CD4-positive, alpha-beta T cell treated with Interleukin-6 at 100 ng/mL for 8 hours (primary cell): ENCODE results near the gene ETV3L.

ENCODE experiments used
- DNase-seq: peaks from one replicate; pipeline ENCODE4 v3.0.0-alpha.2; 2020; ENCODE audit warnings: mixed read lengths, low spot score

Gene ETV3L

DNA sequence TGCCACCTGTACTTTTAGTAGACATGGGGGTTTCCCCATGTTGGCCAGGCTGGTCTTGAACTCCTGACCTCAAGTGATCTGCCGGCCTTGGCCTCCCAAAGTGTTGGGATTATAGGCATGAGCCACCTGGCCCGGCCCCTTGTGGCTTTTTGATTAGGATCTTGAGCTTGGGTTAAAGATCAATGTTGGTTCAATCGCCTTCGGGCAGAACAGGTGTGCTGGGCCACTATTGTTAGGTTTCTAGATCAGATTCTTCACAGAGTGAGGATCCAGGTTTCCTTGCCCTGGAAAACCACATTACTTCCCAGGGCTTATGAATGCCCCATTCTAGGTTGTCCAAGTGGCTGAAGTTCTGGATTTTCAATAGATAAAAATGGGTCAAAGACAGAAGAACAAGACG, 32.5 kb upstream of the ETV3L start:
- DNase-seq, result no peak

DNA sequence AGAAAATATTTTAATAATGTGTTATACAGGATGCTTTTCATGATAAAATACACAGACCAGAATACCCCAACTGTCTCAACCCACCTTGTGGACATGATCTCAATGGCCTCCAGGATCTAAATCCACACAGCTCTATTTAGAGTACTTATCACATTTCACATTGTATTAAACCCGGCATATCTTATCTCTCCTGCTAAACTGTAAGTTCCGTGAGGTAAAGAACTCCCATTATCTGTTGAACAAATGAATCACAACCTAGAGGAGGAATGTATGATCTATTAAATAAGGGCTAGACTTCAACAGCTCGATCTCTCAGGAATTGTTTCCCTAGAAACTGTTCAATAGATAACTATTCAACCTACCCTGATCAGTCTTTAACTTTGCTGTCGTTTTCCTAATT, 31.7 kb upstream of the ETV3L start:
- no peak for DNase-seq

DNA sequence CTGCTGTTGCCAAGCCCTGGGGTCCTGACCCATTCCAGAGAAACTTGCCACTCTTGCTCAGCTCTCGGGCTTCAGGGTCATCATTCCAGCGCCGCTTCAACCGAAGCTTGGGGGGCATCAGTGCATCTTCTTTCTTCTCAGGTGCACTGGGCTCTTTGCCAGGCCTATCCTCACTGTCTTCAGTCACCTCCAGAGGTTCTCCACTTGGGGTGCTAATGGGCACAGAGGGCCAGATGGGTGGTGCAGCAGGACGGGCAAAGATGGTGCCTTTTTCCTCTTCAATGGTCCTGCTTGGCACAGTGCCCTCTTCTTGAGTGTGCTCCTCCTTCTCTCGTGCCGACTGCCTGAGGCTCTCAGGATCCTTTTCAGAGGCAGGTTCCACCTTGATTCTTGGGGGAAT, 25.2 kb upstream of the ETV3L start:
- no peak for DNase-seq

DNA sequence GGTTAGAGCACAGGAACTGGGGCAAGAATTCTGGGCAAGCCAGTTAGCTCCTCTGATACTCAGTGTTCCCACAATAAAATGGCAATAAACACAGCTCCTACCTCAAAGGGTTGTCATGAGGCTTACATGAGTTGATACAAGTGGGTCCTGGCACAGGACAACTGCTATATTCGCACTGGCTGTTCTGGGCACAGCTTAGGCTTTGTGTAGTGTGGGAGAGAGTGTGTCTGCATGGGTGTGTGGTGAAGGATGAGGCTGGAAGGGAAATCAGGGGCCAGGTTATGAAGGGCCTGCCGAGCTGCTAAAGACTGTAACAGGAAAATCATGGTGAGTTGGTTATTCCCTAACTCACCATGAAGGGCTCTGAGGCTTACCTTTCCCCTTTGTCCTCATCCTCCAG, 19.8 kb upstream of the ETV3L start:
- no peak for DNase-seq

DNA sequence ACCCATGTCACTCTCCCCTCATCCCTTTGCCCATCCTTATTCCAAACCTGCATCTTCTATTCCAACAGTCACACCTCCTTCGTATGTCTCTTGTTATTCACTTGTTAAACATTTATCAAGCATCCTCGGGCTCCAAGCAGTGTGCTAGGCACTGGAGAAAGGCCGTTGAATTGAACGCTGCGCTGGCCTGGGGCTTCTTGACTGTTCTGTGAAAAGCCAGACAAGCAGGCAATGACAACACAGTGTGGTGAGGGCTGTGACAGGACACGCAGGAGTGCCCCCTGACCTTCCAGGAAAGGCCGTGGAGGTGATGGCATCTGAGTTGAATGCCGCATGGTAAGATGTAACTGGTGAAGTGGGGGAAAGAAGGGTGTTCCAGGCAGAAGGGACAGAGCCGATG, 19.4 kb upstream of the ETV3L start:
- DNase-seq, result no peak

DNA sequence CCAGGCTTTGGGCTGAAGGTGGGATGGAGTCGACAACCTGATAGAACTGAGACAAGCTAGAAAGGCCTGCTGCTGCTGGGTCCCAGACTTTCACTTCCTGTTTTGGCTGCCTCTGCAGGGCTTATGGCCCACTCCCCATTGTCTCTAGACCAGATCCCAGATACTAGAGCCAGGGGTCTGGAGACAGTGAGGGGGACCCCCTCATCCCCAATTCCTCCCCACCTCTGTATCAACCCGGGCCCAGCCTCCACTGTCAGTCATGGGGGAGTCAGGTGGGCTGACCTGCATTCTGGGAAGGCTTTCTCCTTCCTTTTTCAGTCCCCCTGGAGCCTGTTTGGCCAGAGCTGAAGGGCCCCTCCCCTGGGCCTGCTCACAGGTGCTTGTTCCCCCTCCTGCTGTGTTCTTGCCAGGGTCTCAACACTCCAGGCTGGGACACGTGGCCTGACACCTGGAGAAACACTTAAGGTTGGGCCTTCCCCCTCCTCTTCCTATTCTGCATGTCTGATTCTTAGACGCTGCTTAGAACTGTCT, 18.0 kb upstream of the ETV3L start:
- no peak for DNase-seq

DNA sequence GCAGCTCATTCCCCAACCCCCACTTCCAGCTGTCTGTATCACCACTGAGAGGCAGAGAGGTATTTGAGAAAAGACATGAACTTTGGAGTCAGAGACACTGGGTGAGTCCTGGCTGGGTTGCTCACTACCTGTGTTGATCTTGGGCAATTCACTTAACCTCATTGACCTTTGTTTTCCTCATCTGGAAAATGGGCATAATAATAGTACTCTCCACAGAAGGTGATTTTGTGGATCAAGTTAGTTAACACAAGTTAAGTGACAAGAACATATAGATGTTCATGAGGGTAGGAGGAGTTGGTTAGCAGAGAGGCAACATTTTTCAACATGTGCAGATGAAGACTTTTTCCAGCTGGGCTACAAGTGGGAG, 17.1 kb upstream of the ETV3L start:
- DNase-seq, result no peak

DNA sequence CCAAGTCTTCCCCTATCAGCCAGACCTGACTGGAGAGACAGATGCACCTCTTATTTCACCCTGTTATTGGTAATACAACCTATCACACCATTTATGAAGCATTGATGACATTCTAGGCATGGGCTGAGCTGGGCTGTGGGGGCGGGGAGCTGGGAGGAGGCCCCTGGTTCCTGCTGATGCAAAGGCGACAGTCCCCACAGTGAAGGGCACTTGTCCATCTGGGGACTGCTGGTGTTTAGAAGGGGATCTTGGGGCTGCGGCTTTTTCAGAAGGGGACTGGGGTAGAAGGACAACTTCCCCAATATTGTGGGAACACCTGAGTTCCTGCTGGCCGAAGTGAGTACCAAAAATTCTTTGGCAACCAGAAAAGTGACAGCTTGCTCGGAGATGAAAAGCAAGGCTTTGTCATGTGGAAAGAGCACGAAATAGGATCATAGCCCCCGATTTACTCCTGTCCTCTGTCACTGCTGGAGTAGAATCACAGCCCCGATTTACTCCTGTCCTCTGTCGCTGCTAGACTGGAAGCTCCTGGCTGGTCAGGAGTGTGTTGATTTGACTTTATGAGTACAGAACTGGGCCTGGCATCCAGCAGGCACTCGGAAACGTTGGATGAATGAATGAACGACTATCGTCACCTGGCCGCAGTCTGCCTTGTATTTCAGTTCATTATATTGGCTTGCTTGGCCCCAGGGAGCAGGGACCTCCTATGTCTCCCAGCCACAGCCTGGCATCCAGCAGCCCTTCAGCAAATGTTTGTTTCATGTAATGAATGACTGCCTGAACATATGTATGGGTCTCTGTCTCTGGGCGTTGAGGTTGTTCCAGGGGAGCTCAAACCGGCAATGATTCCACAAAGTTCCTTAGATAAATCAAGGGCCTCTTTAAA, 16.5 kb upstream of the ETV3L start:
- DNase-seq, result no peak

DNA sequence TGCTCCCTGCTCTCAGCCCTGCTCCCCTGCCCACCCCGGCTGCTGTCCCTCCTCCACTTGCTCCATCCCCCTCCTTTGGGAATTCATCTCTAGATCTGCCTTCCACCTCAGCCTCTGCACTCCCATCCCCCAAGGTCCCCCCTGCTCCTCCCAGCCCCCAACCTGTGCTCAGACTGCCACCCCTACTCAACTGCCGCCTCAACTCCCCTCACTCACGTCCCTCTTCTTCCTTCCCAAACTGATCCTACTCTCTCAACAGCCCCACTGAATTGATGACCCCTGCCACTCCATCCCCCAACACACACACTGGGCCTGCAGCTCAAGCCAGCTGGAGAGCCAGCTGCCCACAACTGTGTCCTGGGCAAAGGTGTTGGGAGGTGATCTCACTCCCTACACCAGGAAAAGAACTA, 15.8 kb upstream of the ETV3L start:
- no peak for DNase-seq

DNA sequence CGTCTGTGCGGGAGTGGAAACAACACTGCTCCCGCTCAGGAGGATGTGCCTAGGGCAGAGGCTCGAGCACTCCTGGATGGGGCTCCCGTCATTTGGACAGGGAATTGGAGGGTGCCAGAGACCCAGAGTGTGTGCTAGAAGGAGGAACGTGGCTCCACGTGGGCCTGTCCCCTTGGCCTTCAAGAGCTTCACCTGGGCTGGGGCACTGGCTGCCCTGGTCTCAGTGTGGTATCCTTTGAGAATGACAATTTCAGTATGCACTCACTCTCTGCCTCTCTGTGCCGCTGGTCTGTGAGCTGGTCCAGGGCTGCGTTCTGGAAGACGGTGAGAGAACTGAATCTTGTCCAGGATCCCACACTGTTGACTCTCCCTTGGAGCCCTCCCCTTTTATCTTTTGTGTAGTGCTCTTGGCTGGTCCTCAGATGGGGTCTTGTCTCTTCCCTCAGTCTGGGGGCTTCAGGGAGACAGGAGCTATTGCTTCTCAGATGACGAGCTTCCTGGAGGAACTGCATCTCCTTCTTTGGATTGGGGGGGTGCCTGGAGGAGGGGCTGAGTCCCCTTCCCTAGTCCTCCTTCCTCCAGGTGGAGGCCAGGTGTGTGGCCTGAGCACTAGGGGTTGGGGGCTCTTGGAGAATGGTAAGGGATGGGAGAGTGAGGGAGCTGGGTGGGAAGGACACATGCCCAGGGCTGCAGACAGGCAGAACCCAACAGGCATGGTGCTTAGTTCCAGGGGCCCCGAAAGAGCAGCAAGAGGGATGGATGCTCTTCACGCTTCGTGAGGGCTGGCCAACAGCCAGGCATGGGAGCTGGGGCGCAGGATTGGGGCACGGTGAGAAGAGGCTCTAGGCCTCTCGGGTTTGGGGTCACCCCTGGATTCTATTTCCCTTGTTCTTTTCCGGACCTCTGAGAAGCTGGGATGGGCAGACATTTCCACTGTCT, 14.8 kb upstream of the ETV3L start:
- DNase-seq, result no peak

DNA sequence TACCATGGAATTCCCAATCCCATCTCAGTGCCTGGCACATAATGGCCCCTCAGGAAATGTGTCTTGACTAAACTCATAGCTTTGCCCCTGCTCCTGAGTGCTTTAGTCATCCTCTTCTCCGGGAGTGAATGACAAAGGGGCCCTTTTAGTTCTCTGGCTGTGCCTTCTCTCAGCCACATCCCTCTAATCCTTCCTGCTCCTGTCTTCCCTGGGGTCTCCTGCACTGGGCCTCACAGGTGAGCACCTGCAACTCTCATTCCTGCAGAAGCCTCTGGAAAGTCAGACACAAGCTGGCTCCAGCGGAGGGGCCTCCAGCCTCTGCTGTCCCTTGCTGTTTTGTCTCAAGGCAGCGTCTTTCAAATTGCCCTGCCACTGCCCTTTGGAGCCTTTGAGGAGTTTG, 14.0 kb upstream of the ETV3L start:
- DNase-seq, result no peak

DNA sequence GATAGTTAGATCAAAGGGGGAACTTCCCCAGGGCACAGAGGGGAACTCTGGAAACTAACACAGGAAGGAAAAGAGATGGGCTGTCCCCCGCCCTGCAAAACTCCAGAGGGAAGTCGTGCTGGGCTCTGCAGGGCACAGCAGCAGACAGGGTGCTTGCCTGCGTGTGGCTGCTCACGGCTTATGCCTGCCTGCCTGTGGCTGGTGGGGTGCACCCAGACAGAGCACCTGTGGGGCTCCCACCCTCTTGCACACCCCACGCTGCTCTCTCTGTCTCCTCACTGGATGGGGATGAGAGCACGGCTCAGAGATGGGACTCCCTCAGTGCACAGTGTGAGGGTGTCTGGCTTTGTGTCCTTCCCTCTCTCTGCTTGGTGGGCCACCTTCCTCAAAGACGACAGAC, 13.5 kb upstream of the ETV3L start:
- no peak for DNase-seq

DNA sequence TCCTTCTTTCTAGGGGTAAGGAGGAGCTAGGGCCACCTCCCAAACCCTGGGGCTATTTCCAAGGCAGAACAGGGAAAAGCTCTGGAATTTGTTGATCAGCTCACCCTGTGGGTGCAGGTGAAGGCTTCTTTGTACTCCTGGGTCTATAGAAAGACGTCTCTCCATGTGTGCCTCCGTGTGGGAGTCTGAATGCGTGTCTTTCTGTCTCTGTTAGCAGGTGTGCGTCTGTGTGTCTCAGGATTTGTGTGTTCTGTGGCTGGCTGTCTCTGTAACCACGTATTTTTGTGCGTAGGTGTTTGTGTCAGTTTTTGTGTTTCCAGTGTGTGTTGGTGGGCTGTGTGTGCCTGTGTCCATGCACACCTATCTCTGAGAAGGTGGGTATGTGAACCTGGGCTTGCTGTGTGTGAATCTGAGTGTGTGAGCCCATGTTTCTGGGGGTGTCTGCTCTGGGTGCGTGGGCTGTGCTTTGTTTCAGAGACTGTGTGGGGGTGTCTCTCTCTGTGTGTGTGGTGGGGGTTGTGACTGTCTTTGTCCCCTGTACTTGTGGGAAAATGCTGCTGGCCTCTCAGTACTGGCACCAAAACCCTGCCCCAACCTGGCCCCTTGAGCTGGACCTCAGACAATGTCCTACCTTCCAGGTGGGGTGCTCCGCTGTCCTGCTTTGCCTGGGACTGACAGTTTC, 12.7 kb upstream of the ETV3L start:
- DNase-seq, result no peak

DNA sequence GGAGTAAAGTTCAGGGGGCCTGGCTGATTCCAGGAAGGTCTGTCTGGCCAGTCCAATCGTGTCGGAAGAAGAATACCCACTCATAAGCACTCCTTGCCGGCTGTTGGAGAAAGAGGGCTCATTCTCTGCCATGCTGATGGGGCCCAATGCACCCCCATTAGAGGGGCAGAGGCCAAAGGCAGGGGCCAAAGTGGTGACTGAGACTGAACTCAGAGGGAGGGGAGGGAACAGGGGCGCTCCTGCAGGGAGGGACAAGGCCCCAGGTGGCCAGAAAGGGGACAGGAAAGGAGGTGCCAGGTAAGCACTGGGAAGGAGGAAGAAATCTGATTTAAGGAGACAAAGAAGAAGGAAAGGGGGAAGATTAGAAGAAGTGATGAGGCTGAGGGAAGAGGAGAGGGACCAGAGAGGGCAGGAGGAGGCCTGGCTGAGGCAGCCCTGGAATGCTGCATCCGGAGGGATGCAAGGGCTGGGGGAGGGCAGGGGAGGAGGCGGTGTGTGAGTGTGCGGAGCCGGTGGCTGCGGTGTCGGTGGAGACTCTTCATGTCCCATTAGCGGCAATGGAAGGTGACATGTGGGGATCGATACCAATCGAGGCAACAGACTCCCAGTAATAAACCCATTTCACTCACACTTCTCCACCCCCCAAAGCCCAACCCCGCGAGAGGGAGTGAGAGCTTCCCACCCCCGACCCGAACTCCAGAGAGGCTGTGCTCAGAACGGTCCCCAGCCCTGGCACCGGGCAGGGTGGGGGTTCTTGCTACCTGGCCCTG, 12.0 kb upstream of the ETV3L start:
- no peak for DNase-seq

DNA sequence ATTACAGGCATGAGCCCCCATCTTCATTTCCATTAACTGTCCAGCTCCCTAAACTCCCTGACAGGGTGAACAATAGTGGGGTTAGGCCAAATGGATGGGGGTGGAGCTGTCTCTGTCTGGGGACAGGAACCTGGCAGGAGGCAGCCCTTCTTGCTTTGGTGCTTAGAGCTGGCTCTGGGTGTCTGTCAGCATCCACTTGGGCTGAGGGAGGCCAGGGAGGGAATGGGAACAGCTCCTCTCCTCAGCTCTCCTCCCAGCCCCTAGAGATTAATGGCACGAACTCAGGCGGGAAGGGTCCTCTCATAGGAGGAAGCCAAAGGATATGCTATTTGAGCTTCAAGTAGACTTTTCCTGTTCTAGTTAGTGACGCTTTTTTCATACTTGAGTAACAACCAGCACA, 11.1 kb upstream of the ETV3L start:
- DNase-seq, result no peak

DNA sequence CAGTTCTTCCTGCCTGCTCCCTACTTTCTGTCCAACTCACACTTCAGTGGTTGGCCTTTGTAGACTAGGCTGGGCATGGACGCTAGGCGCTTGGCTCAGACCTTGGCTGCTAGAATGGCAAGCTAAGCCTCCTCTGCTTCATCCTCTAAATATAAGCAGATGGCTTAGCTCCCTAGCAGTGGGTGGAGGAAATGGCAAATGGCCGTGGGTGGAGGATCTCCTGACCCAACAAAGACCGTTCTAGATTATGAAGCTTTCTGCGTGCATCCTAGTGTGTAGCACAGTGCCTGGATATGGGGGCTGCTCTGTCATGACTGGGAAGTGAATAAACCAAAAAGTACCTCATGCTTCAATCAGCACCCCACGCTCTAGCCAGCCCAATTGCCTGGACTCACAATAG, 10.4 kb upstream of the ETV3L start:
- no peak for DNase-seq

DNA sequence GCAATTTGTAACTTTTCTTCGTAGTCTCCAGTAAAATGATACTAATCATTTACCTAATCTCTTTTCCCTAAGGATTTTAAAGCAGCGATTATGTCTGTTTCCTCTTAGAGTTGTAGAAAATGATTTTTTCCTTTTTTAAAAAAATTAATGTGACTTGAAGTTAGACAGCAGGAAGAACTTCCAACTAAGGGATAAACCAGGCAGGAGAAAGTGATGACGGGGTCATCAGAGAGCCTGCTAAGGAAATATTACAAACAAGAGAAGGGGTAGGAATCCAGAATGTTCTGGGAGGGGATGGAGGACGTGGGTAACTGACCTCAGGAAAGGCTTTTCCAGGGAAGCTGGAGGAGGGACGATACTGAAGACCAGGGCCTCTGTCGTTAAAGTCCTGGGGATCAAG, 8.8 kb upstream of the ETV3L start:
- no peak for DNase-seq

DNA sequence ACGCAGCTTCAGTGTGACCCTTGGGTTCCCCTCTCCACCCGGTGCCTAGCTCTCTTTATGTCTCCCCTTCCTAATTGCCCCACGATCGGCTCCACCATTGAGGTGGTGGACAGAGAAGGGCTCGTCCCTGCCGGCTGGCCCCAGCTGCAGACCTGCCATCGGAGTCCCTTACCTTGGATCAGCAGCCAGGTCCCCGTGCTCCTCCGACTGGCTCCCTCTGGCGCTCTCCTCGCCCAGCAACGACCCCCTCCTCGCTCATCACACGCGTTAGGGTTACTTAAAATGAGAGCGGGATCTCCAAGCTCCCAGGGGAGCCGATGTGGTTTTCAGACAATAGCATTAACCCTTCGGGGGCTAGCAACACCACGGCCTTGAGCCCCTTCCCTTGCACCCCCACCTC, 8.1 kb upstream of the ETV3L start:
- DNase-seq, result no peak

DNA sequence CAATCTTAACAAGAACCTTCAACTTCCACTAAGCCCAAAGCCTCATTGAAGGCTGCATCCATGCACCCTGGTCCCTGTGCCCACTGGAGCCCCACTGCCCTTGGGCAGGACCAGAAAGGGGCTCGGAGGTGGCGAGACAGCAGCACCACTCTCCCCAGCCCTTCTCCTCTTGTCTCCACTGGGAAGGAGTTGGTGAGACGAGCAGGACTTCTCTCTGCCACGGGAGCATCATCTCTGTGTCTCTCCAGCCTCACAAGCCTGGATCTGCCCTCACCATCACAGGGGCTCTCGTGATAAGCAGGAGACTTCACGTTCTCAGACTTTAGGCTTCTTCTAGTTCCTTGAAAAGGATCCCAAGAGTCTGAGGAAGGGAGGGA, 7.2 kb upstream of the ETV3L start:
- DNase-seq, result no peak

DNA sequence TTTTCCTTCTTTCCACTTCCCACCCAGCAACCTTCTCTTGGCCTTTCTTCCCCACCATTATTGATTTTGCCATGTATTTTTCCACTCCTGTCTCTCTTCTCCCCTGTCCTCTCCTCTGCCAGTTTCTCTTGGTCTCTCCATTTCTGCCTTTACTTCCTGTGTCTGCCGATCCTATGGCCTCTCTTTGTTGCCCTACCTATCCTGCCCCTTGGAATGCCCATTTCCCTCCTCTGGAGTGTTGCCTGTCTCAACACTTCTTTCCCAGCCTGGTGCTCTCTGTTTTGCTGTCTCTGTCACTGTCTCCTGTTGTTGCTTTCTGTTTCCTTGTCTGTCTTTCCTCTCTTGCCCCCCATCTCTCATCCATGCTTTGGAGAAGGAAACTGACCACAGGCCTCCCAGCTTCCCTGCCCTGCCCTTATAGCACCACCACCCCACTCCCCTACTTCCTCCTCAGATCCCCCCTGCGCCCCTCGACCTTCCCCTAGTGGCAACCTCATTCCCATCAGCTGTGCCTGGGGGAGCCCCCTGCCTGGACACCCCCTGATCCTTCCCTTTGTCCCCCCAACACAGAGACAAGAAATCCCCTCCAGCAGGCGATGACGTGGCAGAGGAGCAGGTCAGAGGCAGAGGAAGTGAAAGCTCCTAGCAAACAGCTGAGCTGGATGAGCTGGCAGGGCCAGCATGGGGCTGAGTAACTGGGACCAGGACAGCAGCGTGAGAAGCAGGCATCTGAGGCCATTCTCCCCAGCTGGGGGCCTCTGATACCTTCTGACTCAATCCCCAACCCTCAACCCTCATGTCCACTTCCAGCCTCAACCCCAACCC, 6.6 kb upstream of the ETV3L start:
- no peak for DNase-seq
